Vagina (tissue), 2 donors: Measurements from ENCODE around the gene TMC1.

Experiments
- CTCF ChIP-seq, 3 experiments: fragments of 450-650 bp in 2 of 3; fragments of 200-600 bp in 1 of 3; sonication (generic) in 1 of 3; IDR thresholded peaks; one replicate each; pipeline ENCODE4 v1.5.1; 2017 to 2019; ENCODE audit warnings: antibody characterized with exemption in 3 of 3, mild to moderate bottlenecking in 2 of 3, moderate library complexity in 2 of 3
- POLR2A ChIP-seq, 2 donors: fragments of 450-650 bp; IDR thresholded peaks; one replicate each; pipeline ENCODE4 v1.6.1; 2017; ENCODE audit warnings: antibody characterized with exemption in 2 of 2, mild to moderate bottlenecking in 2 of 2, moderate library complexity in 2 of 2
- POLR2AphosphoS5 ChIP-seq, 2 donors: sonication (generic); formaldehyde crosslinking; IDR thresholded peaks; one replicate each; pipeline ENCODE4 v1.9.0; 2017; ENCODE audit warnings: antibody characterized with exemption in 2 of 2, mild to moderate bottlenecking in 2 of 2, low read depth in 1 of 2; ENCODE audit not compliant: insufficient read depth in 1 of 2

GRCh38 chr9:72597181-72597517 is 75.7 kb downstream of the TMC1 start:
- no peak for TF ChIP-seq CTCF (IDR thresholded peaks at IDR 0.05)
- TF ChIP-seq POLR2A (IDR thresholded peaks at IDR 0.05): no peak
- no peak for TF ChIP-seq POLR2AphosphoS5 (IDR thresholded peaks at IDR 0.05; ENCODE audit: insufficient read depth in 1 of 2, low read depth in 1 of 2)
